Hepatocyte (in vitro differentiated cells): Measurements from ENCODE around the gene COL20A1.

Source experiments
- EZH2 ChIP-seq: fragments of 200-600 bp; sonication (generic); IDR thresholded peaks from 2 replicates; pipeline ENCODE4 v1.6.1; 2016; ENCODE audit warnings: antibody characterized with exemption, mild to moderate bottlenecking, borderline replicate concordance
- TF ChIP-seq, protein P1 (sequence below): fragments of 200-600 bp; sonication (generic); IDR thresholded peaks from 2 replicates; pipeline ENCODE4 v1.5.1; 2016; ENCODE audit warnings: antibody characterized with exemption, mild to moderate bottlenecking; ENCODE audit not compliant: poor library complexity

DNA sequence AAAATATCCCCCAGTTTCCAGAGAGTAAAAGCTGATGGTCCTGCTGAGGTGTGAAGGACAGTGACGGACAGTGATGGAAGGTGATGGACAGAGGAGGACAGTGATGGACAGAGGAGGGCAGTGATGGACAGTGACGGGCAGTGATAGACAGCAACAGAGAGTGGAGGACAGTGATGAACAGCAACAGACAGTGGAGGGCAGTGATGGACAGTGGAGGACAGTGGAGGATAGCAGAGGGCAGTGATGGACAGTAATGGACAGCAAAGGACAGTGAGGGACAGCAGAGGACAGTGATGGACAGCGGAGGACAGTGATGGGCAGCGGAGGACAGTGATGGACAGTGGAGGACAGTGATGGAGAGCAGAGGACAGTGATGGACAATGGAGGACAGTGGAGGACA lies 36.0 kb upstream of the COL20A1 start:
- TF ChIP-seq, protein P1, sequence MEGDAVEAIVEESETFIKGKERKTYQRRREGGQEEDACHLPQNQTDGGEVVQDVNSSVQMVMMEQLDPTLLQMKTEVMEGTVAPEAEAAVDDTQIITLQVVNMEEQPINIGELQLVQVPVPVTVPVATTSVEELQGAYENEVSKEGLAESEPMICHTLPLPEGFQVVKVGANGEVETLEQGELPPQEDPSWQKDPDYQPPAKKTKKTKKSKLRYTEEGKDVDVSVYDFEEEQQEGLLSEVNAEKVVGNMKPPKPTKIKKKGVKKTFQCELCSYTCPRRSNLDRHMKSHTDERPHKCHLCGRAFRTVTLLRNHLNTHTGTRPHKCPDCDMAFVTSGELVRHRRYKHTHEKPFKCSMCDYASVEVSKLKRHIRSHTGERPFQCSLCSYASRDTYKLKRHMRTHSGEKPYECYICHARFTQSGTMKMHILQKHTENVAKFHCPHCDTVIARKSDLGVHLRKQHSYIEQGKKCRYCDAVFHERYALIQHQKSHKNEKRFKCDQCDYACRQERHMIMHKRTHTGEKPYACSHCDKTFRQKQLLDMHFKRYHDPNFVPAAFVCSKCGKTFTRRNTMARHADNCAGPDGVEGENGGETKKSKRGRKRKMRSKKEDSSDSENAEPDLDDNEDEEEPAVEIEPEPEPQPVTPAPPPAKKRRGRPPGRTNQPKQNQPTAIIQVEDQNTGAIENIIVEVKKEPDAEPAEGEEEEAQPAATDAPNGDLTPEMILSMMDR, result no peak
- TF ChIP-seq EZH2, result no peak
